HG03103 (cell line): ENCODE measurements around the gene BASP1.
"Not testable (repeated sequence)": the region's sequence is repeated elsewhere in the genome, so short reads cannot be mapped to it uniquely, and the experiment has no call there.

Source experiments
- ATAC-seq: cut with Tn5 transposase; IDR thresholded peaks from one replicate; pipeline ENCODE4 v1.9.1; 2021; ENCODE audit warnings: low read depth; ENCODE audit not compliant: unreplicated experiment

BASP1 gene

DNA sequence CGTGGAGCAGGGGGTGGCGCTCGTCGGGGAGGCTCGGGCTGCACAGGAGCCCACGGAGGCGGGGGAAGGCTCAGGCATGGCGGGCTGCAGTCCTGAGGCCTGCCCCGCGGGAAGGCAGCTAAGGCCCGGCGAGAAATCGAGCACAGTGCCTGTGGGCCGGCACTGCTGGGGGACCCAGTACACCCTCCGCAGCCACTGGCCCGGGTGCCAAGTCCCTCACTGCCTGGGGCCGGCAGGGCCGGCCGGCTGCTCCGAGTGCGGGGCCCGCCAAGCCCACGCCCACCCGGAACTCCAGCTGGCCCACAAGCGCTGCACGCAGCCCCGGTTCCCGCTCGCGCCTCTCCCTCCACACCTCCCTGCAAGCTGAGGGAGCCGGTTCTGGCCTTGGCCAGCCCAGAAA, 94.4 kb downstream of the BASP1 start:
- not testable (repeated sequence) for ATAC-seq

- no peak for ATAC-seq
Observed at GRCh38 chr5:17312358-17312757, 94.9 kb downstream of the BASP1 start.

DNA sequence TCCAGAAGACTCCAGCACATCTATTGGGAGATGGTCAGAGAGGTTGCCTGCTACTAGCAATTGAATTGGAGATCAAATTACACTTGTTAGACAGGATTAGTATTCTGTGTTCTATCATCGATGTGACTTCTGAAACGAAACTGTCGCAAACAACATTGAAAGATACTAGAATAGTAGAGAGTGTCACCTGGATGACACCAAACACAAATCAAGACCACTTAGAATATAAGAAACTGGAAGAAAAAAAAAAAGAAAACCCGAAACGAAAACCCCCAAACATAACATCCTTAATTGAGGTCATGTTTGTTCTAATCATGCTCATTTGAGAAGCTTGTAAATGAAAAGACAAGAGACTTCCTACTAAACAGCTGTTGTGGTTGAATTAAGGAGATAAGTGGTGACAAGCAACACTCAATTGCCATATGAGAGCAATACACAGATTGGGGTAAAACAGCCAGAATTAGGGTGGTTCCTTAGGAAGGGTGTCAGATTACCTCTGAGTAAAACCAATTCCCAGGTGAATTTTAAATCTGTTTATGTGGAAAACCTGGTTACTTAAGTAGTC, 97.6 kb downstream of the BASP1 start:
- ATAC-seq = no peak

- no peak for ATAC-seq
Observed at GRCh38 chr5:17315710-17316221, 98.3 kb downstream of the BASP1 start.

GRCh38 chr5:17316970-17317459, 99.6 kb downstream of the BASP1 start:
- peak; percentile 77 for ATAC-seq

DNA sequence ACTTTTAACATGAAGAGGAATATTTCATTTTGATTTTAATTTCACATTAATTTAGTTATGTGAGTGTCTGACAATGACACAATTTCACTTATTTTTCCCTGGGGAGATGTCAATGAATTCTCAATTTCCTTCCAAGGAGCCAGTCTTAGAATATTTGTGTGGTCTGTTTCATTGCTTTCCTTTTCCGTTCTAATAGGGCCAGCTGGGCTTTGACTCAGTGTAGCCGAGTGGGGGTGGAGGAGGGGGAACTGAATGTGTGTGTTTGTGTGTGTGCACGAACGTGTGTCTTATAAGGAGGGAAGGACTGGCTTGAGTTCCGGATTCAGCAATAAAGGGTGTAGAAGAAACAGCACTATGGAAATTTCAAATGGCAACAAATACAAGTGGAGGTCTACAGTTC, 100.0 kb downstream of the BASP1 start:
- ATAC-seq = peak; percentile 39

DNA sequence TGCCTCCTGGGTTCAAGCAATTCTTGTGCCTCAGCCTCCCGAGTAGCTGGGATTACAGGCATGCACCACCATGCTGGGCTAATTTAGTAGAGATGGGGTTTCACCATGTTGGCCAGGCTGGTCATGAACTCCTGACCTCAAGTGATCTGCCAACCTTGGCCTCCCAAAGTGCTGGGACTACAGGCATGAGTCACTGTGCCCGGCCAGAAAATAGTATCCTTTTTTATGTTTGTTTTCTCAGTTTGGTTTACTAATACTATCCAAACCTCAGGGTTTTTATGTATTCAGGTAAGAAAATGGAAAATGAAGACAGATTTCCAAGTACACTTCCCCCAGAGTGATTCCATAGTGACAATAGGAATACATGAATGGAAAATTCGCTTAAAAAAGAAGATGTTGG, 101.7 kb downstream of the BASP1 start:
- not testable (repeated sequence) for ATAC-seq

GRCh38 chr5:17325770-17326599, 108.6 kb downstream of the BASP1 start:
- ATAC-seq = no peak
